ENCODE data around the gene KRTAP5-6. TPM values are rescaled to one million over a fixed set of nuclear protein-coding genes. Genes with fewer than 3 reads are reported as not detected.

KRTAP5-6 gene
- total RNA-seq, 3 donors from 2014 or later, result not detected

DNA sequence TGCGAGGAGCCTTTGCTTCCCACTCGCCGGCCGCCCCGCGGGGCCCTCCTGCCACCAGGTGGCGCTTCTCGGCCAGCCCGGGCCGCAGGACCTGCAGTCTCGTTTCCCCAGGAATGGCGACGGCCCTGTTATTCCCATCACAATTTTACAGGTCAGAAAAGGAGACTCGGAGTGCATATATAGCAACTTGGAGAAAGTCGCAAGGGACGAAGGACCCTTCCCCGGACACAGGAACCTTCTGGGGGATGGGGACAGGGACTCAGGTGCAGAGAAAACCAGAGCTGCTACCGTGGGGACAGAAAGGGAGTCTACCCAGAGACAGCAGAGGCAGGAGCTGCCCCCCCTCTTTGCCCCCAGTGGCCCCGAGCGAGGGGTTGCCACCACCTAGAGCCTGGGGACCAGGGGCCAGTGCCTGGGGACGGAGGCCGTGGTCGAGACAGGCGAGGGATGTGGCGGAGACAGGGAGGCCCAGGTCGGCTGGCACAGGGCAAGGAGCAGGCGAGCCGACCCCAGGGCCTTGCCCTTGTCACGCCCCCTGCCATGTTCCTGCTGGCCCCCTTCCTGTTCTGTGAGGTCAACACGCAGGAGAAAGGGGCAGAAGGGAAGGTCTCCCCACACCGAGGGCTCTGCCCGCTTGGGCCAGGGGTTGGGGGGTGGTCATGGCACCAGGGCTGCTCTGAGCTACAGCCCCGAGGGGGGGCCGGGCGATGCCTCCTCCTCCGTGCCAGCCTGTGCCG lies 3.5 kb upstream of the KRTAP5-6 start:
- TF ChIP-seq CTCF (IDR thresholded peaks at IDR 0.05), result peak; percentile 93
- Histone ChIP-seq H3K36me3 (ENCODE audit: low read depth) (no peaks in the 10 kb centered on the region), H3K9me3 (no peaks in the 10 kb centered on the region), H3K4me3 (no peak overlapping the region), H3K4me1 (ENCODE audit: low read depth) (peaks cover 6% of the 10 kb centered on the region)
- ATAC-seq (peak; percentile 83), DNase-seq (peak; percentile 77 to 88 (median 87))
- intact Hi-C loops (cut with DNase I, micrococcal nuclease), result loop anchor here (2.0 to 5.0 kb wide), 2 partner anchors 134 to 139 kb away; no protein-coding TSS in a partner anchor

- H3K4me3 ChIP-seq, result no peak overlapping the region
- no peaks in the 10 kb centered on the region for H3K9me3 ChIP-seq
- intact Hi-C loops (cut with DNase I, micrococcal nuclease), result loop anchor here in 1 of 2 donors (5.0 kb wide), 1 partner anchor 133 kb away; no protein-coding TSS in a partner anchor
- peak; percentile 94 for TF ChIP-seq CTCF (IDR thresholded peaks at IDR 0.05)
- H3K4me1 ChIP-seq (ENCODE audit: low read depth), result peaks cover 6% of the 10 kb centered on the region
- H3K36me3 ChIP-seq (ENCODE audit: low read depth), result no peaks in the 10 kb centered on the region
- ATAC-seq, result peak; percentile 97
- peak; percentile 88 to 95 (median 93) for DNase-seq
These were observed 2.7 kb upstream of the KRTAP5-6 start for GRCh38 chr11:1694064-1694845.

DNA sequence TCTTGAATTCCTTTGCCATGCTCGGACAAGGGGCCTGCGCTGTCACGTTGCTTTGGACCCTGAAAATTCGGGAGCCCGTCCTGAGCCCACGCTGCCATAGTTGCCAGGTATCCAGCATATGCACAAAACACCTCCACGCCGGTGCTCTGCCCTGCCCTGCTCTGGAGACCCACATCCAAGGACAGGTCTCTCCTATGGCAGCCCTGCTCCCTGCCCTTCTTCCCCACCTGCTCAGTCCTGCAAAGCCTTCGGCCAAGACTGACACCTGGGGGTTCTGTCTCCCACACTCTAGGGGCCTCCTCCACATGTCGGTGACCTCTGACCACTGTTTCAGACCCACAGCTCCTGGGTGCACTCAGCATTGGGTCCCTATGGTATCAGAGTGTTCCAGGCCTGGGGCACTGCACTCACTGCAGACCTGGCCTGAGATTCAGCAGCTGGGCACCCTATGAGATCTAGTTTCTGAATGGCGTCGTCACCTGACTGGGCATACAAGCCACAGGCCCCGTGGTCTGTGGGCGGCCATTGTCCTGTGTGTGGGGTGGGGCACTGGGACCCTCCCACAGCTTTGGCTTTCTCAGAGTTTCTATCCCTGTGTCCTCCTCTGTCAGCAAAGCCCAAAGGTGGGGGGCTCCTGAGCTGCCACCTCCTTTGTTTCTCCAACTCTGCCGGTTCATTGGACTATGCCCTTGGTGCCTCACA lies 2.0 kb upstream of the KRTAP5-6 start:
- H3K4me3 ChIP-seq, result no peak overlapping the region
- ATAC-seq (no peak), DNase-seq (no peak)
- no peaks in the 10 kb centered on the region for H3K9me3 ChIP-seq
- intact Hi-C loops (cut with DNase I, micrococcal nuclease), result loop anchor here in 1 of 2 donors (5.0 kb wide), 1 partner anchor 132 kb away; no protein-coding TSS in a partner anchor
- no peak for TF ChIP-seq CTCF (IDR thresholded peaks at IDR 0.05)
- peaks cover 6% of the 10 kb centered on the region for H3K4me1 ChIP-seq (ENCODE audit: low read depth)
- no peaks in the 10 kb centered on the region for H3K36me3 ChIP-seq (ENCODE audit: low read depth)

DNA sequence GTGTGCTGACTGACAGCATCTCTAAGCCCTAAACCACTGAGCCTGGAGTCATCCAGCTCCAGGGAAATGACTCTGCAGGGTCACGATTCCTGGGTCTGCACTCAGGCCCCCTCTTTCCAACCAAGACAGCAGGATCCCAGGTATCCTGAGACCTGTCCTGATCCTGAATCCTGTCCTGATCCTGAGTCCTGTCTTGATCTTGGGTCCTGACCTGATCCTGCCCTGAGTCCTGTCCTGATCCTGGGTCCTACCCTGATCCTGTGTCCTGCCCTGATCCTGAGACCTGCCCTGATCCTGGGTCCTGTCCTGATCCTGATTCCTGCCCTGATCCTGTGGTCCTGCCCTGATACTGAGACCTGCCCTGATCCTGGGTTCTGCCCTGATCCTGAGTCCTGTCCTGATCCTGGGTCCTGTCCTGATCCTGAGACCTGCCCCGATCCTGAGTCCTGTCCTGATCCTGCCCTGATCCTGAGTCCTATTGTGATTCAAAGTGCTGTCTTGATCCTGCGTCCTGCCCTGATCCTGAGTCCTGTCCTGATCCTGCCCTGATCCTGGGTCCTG lies 1.4 kb upstream of the KRTAP5-6 start:
- peaks cover 6% of the 10 kb centered on the region for H3K4me1 ChIP-seq (ENCODE audit: low read depth)
- H3K36me3 ChIP-seq (ENCODE audit: low read depth), result no peaks in the 10 kb centered on the region
- intact Hi-C loops (cut with DNase I, micrococcal nuclease), result no loop called here
- H3K9me3 ChIP-seq, result no peaks in the 10 kb centered on the region
- no peak for ATAC-seq
- no peak overlapping the region for H3K4me3 ChIP-seq
- DNase-seq, result no peak
- no peak for TF ChIP-seq CTCF (IDR thresholded peaks at IDR 0.05)

- no peak for TF ChIP-seq CTCF (IDR thresholded peaks at IDR 0.05)
- DNase-seq, result no peak
- no peaks in the 10 kb centered on the region for H3K9me3 ChIP-seq
- no peaks in the 10 kb centered on the region for H3K4me1 ChIP-seq (ENCODE audit: low read depth)
- ATAC-seq, result no peak
- H3K36me3 ChIP-seq (ENCODE audit: low read depth), result no peaks in the 10 kb centered on the region
- H3K4me3 ChIP-seq, result no peak overlapping the region
- intact Hi-C loops (cut with DNase I, micrococcal nuclease), result no loop called here
These were observed 2.8 kb downstream of the KRTAP5-6 start for GRCh38 chr11:1699771-1700170.

Data from mucosa of descending colon (tissue), 3 donors.